Tibial artery (tissue), 4 donors: Measurements from ENCODE around the gene KDM4B.

Experiments
- DNase-seq, 2 donors: peaks; one replicate each; pipeline ENCODE4 v3.0.0-alpha.2; 2019
- H3K27ac ChIP-seq, 2 donors: fragments of 200-600 bp; sonication (generic) in 1 of 2; 1 replicate in 1 of 2; 2 replicates in 1 of 2; pipeline ENCODE4 v1.5.1; 2018 to 2019; ENCODE audit warnings: mild to moderate bottlenecking in 1 of 2
- H3K27me3 ChIP-seq, 2 donors: fragments of 200-600 bp; sonication (generic) in 1 of 2; one replicate each; pipeline versions ENCODE4 v1.5.1 to v1.6.0; 2016 to 2019
- H3K36me3 ChIP-seq, 3 donors: fragments of 200-600 bp; sonication (generic) in 2 of 3; one replicate each; pipeline ENCODE4 v1.5.1; 2016 to 2019; ENCODE audit warnings: mild to moderate bottlenecking in 2 of 3
- H3K4me1 ChIP-seq, 4 donors: fragments of 200-600 bp; sonication (generic) in 2 of 4; 1 replicate in 3 of 4; 2 replicates in 1 of 4; pipeline ENCODE4 v1.5.1; 2016 to 2019
- H3K4me3 ChIP-seq, 2 donors: fragments of 200-600 bp; sonication (generic) in 1 of 2; 1 replicate in 1 of 2; 2 replicates in 1 of 2; pipeline ENCODE4 v1.5.1; 2018 to 2019; ENCODE audit warnings: mild to moderate bottlenecking in 2 of 2
- H3K9me3 ChIP-seq, 3 donors: fragments of 200-600 bp; sonication (generic) in 1 of 3; one replicate each; pipeline ENCODE4 v1.5.1; 2016 to 2019
- CTCF ChIP-seq, 2 experiments: fragments of 200-600 bp in 1 of 2; fragments of 450-650 bp in 1 of 2; IDR thresholded peaks; one replicate each; pipeline ENCODE4 v1.5.1; 2017 to 2019; ENCODE audit warnings: antibody characterized with exemption in 2 of 2, mild to moderate bottlenecking in 1 of 2, moderate library complexity in 1 of 2
- intact Hi-C: fragments of 100-400 bp; cut with DNase I; formaldehyde crosslinking; loops from one replicate; pipeline ENCODE4 v1.15.0; 2023; ENCODE audit warnings: low total_unique reads

Gene KDM4B

GRCh38 chr19:5094768-5095567 lies 126.1 kb downstream of the KDM4B start:
- intact Hi-C loops = no loop called here
- TF ChIP-seq CTCF (IDR thresholded peaks at IDR 0.05) = no peak
- H3K36me3 ChIP-seq = peaks cover 27 to 47% (median 35%) of the 10 kb centered on the region in 3 donors
- H3K27me3 ChIP-seq = no peaks in the 10 kb centered on the region
- no peak overlapping the region for H3K4me3 ChIP-seq
- no peak for DNase-seq
- peaks cover 6 to 18% (median 18%) of the 10 kb centered on the region in 3 donors for H3K9me3 ChIP-seq
- H3K27ac ChIP-seq = no peak overlapping the region
- H3K4me1 ChIP-seq = peaks cover 0 to 21% (median 19%) of the 10 kb centered on the region in 4 donors

- Histone ChIP-seq H3K36me3 (peaks cover 30 to 49% (median 36%) of the 10 kb centered on the region in 3 donors), H3K9me3 (peaks cover 8 to 20% (median 20%) of the 10 kb centered on the region in 3 donors), H3K4me1 (peaks cover 0 to 20% (median 19%) of the 10 kb centered on the region in 4 donors), H3K27ac (no peak overlapping the region), H3K4me3 (no peak overlapping the region), H3K27me3 (no peaks in the 10 kb centered on the region)
- DNase-seq = no peak
- TF ChIP-seq CTCF (IDR thresholded peaks at IDR 0.05) = no peak
- intact Hi-C loops = no loop called here
These were observed 126.6 kb downstream of the KDM4B start for GRCh38 chr19:5095568-5095850.

GRCh38 chr19:5096536-5096935 lies 127.6 kb downstream of the KDM4B start:
- H3K4me3 ChIP-seq = no peak overlapping the region
- no peak for DNase-seq
- no peak overlapping the region for H3K27ac ChIP-seq
- H3K27me3 ChIP-seq = no peaks in the 10 kb centered on the region
- peaks cover 8 to 20% (median 20%) of the 10 kb centered on the region in 3 donors for H3K9me3 ChIP-seq
- peaks cover 0 to 10% (median 9%) of the 10 kb centered on the region in 4 donors for H3K4me1 ChIP-seq
- no peak for TF ChIP-seq CTCF (IDR thresholded peaks at IDR 0.05)
- intact Hi-C loops = no loop called here
- H3K36me3 ChIP-seq = peaks cover 30 to 49% (median 36%) of the 10 kb centered on the region in 3 donors

GRCh38 chr19:5097331-5097930 lies 128.5 kb downstream of the KDM4B start:
- Histone ChIP-seq H3K9me3 (peaks cover 8 to 20% (median 20%) of the 10 kb centered on the region in 3 donors), H3K36me3 (peaks cover 30 to 49% (median 36%) of the 10 kb centered on the region in 3 donors), H3K4me1 (peaks cover 0 to 7% (median 4%) of the 10 kb centered on the region in 4 donors), H3K27me3 (no peaks in the 10 kb centered on the region), H3K4me3 (no peak overlapping the region), H3K27ac (no peak overlapping the region)
- intact Hi-C loops = no loop called here
- no peak for DNase-seq
- no peak for TF ChIP-seq CTCF (IDR thresholded peaks at IDR 0.05)

GRCh38 chr19:5097959-5098623 lies 129.2 kb downstream of the KDM4B start:
- no peak for TF ChIP-seq CTCF (IDR thresholded peaks at IDR 0.05)
- intact Hi-C loops = no loop called here
- Histone ChIP-seq H3K27ac (no peak overlapping the region), H3K4me3 (no peak overlapping the region), H3K36me3 (peaks cover 30 to 49% (median 36%) of the 10 kb centered on the region in 3 donors), H3K27me3 (no peaks in the 10 kb centered on the region), H3K9me3 (peaks cover 8 to 20% (median 20%) of the 10 kb centered on the region in 3 donors), H3K4me1 (peaks cover 0 to 14% (median 10%) of the 10 kb centered on the region in 4 donors)
- DNase-seq = no peak
